Activated CD4-positive, alpha-beta T cell treated with anti-CD3 and anti-CD28 coated beads for 48 hours (primary cell): Measurements from ENCODE around the gene PLLP.

Experiments used
- DNase-seq: peaks from one replicate; pipeline ENCODE4 v3.0.0-alpha.2; 2020

Gene PLLP

GRCh38 chr16:57252148-57252721 lies 32.2 kb downstream of the PLLP start:
- DNase-seq = no peak

- no peak for DNase-seq
Observed at GRCh38 chr16:57251352-57251751, 33.1 kb downstream of the PLLP start.

GRCh38 chr16:57245472-57246113 lies 38.9 kb downstream of the PLLP start:
- DNase-seq = peak; percentile 39

GRCh38 chr16:57244767-57245471 lies 39.6 kb downstream of the PLLP start, which contains the start of gene ARL2BP:
ARL2BP (plus strand) TSS chr16:57245259; CDS start chr16:57245368, 109 bp downstream.
- peak; percentile 98 for DNase-seq

- no peak for DNase-seq
Observed at GRCh38 chr16:57244463-57244766, 40.1 kb downstream of the PLLP start.

- DNase-seq = no peak
Observed at GRCh38 chr16:57242650-57243049, 41.8 kb downstream of the PLLP start.

- no peak for DNase-seq
Observed at GRCh38 chr16:57240851-57241250, 43.6 kb downstream of the PLLP start.

- no peak for DNase-seq
Observed at GRCh38 chr16:57239107-57239506, 45.4 kb downstream of the PLLP start.

- no peak for DNase-seq
Observed at GRCh38 chr16:57238682-57239081, 45.8 kb downstream of the PLLP start.

GRCh38 chr16:57236022-57236350 lies 48.5 kb downstream of the PLLP start:
- no peak for DNase-seq

- DNase-seq = peak; percentile 69
Observed at GRCh38 chr16:57235128-57236021, 49.1 kb downstream of the PLLP start.

- no peak for DNase-seq
Observed at GRCh38 chr16:57234707-57235092, 49.8 kb downstream of the PLLP start.

- no peak for DNase-seq
Observed at GRCh38 chr16:57233944-57234706, 50.3 kb downstream of the PLLP start.

- no peak for DNase-seq
Observed at GRCh38 chr16:57231821-57232350, 52.6 kb downstream of the PLLP start.

- DNase-seq = no peak
Observed at GRCh38 chr16:57229079-57229478, 55.4 kb downstream of the PLLP start.

- no peak for DNase-seq
Observed at GRCh38 chr16:57226701-57227621, 57.5 kb downstream of the PLLP start.

- no peak for DNase-seq
Observed at GRCh38 chr16:57225978-57226377, 58.5 kb downstream of the PLLP start.

GRCh38 chr16:57224651-57225335 lies 59.7 kb downstream of the PLLP start:
- no peak for DNase-seq

- no peak for DNase-seq
Observed at GRCh38 chr16:57223057-57223456, 61.4 kb downstream of the PLLP start.

GRCh38 chr16:57216968-57217367 lies 67.5 kb downstream of the PLLP start:
- DNase-seq = no peak

- DNase-seq = no peak
Observed at GRCh38 chr16:57213462-57213861, 71.0 kb downstream of the PLLP start.
